HG03442 (cell line): Measurements from ENCODE around the gene AP2B1.

ENCODE experiments used
- ATAC-seq: cut with Tn5 transposase; IDR thresholded peaks from one replicate; pipeline ENCODE4 v1.9.1; 2021; ENCODE audit warnings: mild to moderate bottlenecking, moderate library complexity; ENCODE audit not compliant: unreplicated experiment

The AP2B1 gene

DNA sequence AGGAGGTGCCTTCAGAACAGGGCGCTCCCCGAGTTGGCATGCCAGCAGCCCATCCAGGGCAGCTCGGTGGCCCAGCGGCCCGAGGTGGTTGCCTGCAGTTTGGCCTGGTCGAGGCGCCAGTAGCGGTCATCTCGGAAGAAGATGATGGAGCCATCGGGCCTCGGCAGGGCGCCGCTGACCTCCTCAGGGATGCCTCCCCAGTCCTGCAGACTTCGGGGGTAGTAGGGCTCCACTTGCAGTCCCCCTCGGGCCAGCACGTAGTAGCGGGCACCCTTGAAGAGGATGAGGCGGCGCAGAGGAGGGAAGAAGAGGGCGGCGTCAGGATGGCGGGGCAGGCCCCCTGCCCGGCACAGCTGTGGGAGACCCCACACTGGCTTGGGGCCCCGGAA is 179.4 kb downstream of the AP2B1 start:
- ATAC-seq, result no peak

DNA sequence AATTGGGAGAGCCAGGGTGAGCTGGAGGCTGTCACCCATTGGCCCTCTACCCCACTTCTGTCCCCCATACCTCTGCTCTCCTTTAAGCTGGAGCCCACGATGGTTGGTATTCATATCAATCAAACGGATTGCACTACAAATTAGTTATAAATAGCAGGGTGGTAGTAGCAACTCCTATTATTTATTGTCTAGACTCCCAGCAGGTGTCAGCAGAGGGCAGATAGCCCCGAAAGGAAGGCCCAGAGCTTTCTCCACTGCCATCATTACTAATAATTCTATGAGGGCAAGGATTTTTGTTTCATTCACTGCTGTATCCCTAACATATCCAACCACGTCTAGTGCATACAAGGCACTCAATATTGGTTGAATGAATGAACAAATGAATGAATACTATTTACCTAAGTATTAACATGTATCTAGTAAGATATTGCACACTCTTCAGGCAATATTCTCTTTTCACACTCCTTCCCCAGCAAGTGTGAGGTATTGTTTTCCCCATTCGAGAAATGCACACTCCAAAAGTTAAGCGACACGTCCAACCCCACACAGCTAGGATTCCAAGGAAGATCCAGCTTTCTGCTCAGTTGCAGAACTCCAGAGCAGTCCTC is 179.9 kb downstream of the AP2B1 start:
- ATAC-seq, result no peak

DNA sequence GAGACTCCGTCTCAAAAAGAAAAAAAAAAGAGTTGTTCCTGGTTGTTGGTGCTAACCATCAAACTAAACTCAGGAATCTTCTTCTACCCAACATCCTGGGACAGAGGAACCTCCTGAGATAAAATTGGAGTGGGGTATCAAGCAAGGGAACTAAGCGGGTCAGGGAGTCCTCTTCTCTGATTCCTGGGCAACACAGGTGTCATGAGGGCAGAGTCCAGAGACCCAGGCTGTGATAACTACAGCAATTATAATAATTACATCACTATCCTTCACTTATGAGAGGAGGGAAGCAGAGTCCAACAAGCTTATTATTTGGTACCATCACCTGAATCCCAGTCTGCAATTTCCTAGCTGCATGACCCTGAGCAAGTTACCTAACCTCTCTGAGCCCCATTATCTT is 181.7 kb downstream of the AP2B1 start:
- no peak for ATAC-seq

DNA sequence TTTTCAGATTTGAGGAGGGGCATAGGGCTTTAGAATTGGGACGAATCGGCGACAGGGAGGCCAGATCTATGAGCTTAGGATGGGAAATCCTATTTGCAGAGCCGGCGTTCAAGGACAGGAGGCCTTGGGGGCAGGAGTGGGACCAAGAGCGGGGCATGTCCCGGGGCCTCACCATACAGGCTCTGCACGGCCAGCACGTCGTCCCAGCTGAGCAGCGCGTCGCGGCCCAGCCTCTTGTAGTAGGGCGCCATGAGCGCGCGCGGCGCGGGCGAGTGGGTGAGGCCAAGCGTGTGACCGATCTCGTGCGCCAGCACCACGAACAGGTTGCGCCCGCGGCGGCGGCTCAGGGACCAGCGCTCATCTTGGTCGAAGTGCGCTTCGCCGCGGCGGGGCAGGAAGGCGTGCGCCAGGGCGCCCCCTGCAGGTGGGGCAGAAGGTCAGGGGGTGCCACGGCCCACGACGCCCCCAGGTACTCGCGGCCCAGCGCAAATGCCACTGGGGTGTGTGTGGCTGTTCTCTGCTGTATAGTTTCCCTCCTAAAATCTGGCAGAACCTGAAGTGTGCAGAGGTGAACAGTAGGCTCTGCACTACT is 182.9 kb downstream of the AP2B1 start:
- no peak for ATAC-seq

- ATAC-seq, result no peak
These were observed 186.0 kb downstream of the AP2B1 start for GRCh38 chr17:35773129-35773528.

GRCh38 chr17:35773679-35774425 is 186.7 kb downstream of the AP2B1 start:
- ATAC-seq, result no peak

DNA sequence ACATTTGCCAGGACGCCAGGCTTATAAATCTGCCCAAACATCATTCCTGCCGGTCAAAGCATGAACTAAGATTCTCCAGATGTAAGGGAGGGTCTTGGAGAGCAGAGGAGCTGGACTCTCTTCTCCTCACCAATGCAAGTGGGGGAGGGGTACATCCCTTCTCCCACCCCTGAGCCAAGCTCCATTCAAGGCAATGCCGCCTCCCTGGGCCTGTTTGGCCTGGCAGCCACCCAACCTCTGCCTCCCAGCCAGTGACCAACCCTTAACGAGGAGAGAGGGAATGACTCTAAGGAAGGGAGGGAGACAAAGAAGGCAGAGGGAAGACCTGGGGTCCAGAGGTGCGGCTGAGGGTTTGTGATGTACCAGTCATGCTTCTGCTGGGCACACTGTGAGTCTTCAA is 187.4 kb downstream of the AP2B1 start:
- ATAC-seq, result no peak

DNA sequence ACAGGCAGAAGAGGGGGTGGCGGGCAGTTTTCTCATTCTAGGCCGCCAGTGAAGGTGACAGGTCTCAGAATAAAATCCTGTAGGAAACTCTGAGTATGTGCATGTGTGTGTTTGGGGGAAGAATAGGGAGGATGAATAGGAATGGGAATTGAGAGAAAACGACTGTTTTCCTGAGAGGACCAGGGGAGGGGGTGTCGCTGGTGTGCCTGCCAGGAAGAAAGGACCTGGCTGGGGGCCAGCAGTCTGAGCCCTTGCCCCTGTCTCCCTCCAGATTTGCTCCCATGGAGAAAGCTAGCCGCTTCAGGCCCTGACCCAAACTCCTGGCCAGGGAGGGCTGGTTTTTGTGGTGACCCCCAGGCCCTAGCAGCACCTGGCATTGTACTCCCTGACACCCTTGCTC is 187.9 kb downstream of the AP2B1 start:
- ATAC-seq, result no peak

DNA sequence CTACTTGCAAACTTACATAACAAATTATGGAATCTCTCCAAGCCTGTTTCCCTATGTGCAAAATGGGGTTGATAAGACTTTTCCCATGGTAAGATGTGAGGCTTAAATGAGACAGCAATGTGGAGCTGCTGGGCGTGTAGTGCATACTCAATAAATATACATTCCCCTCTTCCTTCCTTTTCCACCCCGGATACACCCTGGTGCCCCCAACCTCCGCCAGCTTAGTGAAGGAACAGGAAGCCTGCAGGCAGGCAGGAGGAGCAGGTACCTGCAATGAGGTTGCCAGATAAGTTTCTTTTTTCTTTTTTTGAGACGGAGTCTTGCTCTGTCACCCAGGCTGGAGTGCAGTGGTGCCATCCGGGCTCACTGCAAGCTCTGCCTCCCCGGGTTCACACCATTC is 188.5 kb downstream of the AP2B1 start:
- no peak for ATAC-seq
